AG04449 (cell line): ENCODE results near the gene CLDN6.

Experiments
- CTCF ChIA-PET: fragments of 350-600 bp; formaldehyde crosslinking; extraction: SDS; loops from one replicate; lab custom pipeline; 2021; ENCODE audit warnings: antibody characterized with exemption; lab: Yijun Ruan, JAX
- POLR2A ChIA-PET: fragments of 400-600, 350-600 bp; formaldehyde crosslinking; extraction: SDS; loops from one replicate; lab custom pipeline; 2020; ENCODE audit warnings: antibody characterized with exemption, inconsistent platforms; lab: Yijun Ruan, JAX
- DNase-seq: peaks from one replicate; pipeline ENCODE4 v3.0.0-alpha.2; 2010; ENCODE audit warnings: low read depth, low spot score
- H3K4me3 ChIP-seq: 2 replicates; pipeline ENCODE4 v1.5.1; 2011; ENCODE audit warnings: low read depth, mild to moderate bottlenecking, control low read depth, low read length
- CTCF ChIP-seq: IDR thresholded peaks from one replicate; pipeline ENCODE4 v1.5.1; 2011; ENCODE audit warnings: mild to moderate bottlenecking, moderate library complexity, low read length, control low read depth, inconsistent platforms; ENCODE audit not compliant: insufficient read depth; ENCODE audit errors: missing control alignments

Gene CLDN6

GRCh38 chr16:3012246-3012645 lies 5.7 kb downstream of the CLDN6 start:
- TF ChIP-seq CTCF, result no peak
- CTCF ChIA-PET, result interaction anchor here (1.0 to 1.4 kb wide), 3 partner anchors 8 to 117 kb away, joined by 3 to 6 read pairs (median 5); partner anchors contain the start of gene TNFRSF12A
- POLR2A ChIA-PET, result interaction anchor here (0.8 to 1.5 kb wide), 2 partner anchors 8 to 18 kb away, joined by 3 to 10 read pairs; partner anchors contain the start of gene TNFRSF12A
- no peak for DNase-seq
- H3K4me3 ChIP-seq, result no peak overlapping the region

GRCh38 chr16:3010510-3010909 lies 7.5 kb downstream of the CLDN6 start:
- no peak for TF ChIP-seq CTCF
- ChIA-PET POLR2A (interaction anchor here (1.4 to 1.6 kb wide), 2 partner anchors 9 to 12 kb away, joined by 7 read pairs; partner anchors contain the start of genes HCFC1R1 and TNFRSF12A), CTCF (interaction anchor here (1.1 to 11.4 kb wide), 2 partner anchors 9 to 20 kb away, joined by 3 to 112 read pairs; no protein-coding TSS in a partner anchor)
- no peak for DNase-seq
- H3K4me3 ChIP-seq, result no peak overlapping the region

- H3K4me3 ChIP-seq, result no peak overlapping the region
- CTCF ChIA-PET, result interaction anchor here (1.1 to 11.4 kb wide), 2 partner anchors 10 to 21 kb away, joined by 3 to 112 read pairs; no protein-coding TSS in a partner anchor
Measured at GRCh38 chr16:3009568-3010390, 8.2 kb downstream of the CLDN6 start.

GRCh38 chr16:3008690-3009037 lies 9.3 kb downstream of the CLDN6 start:
- ChIA-PET POLR2A (interaction anchor here (1.6 kb wide), 1 partner anchor 12 kb away, joined by 6 read pairs; the partner anchor contains the start of gene TNFRSF12A), CTCF (interaction anchor here (1.1 to 11.4 kb wide), 2 partner anchors 11 to 22 kb away, joined by 3 to 112 read pairs; partner anchors contain the start of gene TNFRSF12A)
- TF ChIP-seq CTCF, result no peak
- no peak for DNase-seq
- no peak overlapping the region for H3K4me3 ChIP-seq

More at GRCh38 chr16:3009568-3010390, 8.2 kb downstream of the CLDN6 start:
- no peak for DNase-seq
- POLR2A ChIA-PET, result interaction anchor here (1.4 to 1.6 kb wide), 2 partner anchors 10 to 13 kb away, joined by 7 read pairs; partner anchors contain the start of genes HCFC1R1 and TNFRSF12A
- no peak for TF ChIP-seq CTCF

GRCh38 chr16:3007957-3008689 lies 9.9 kb downstream of the CLDN6 start:
- H3K4me3 ChIP-seq, result no peak overlapping the region
- no peak for DNase-seq
- POLR2A ChIA-PET, result interaction anchor here (1.6 kb wide), 1 partner anchor 13 kb away, joined by 6 read pairs; the partner anchor contains the start of gene TNFRSF12A
- CTCF ChIA-PET, result interaction anchor here (1.1 to 11.4 kb wide), 3 partner anchors 12 to 51 kb away, joined by 3 to 112 read pairs (median 4); partner anchors contain the start of gene TNFRSF12A
- TF ChIP-seq CTCF, result no peak
